ENCODE measurements around the gene S100PBP.
"Not testable (repeated sequence)": the region's sequence is repeated elsewhere in the genome, so short reads cannot be mapped to it uniquely, and the experiment has no call there.

DNA sequence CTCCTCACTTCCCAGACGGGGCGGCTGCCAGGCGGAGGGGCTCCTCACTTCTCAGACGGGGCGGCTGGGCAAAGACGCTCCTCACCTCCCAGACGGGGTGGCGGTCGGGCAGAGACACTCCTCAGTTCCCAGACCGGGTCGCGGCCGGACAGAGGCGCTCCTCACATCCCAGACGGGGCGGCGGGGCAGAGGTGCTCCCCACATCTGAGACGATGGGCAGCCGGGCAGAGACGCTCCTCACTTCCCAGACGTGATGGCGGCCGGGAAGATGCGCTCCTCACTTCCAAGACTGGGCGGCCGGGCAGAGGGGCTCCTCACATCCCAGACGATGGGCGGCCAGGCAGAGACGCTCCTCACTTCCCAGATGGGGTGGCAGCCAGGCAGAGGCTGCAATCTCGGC, 13.0 kb upstream of the S100PBP start:
- TF ChIP-seq, protein P1, sequence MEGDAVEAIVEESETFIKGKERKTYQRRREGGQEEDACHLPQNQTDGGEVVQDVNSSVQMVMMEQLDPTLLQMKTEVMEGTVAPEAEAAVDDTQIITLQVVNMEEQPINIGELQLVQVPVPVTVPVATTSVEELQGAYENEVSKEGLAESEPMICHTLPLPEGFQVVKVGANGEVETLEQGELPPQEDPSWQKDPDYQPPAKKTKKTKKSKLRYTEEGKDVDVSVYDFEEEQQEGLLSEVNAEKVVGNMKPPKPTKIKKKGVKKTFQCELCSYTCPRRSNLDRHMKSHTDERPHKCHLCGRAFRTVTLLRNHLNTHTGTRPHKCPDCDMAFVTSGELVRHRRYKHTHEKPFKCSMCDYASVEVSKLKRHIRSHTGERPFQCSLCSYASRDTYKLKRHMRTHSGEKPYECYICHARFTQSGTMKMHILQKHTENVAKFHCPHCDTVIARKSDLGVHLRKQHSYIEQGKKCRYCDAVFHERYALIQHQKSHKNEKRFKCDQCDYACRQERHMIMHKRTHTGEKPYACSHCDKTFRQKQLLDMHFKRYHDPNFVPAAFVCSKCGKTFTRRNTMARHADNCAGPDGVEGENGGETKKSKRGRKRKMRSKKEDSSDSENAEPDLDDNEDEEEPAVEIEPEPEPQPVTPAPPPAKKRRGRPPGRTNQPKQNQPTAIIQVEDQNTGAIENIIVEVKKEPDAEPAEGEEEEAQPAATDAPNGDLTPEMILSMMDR (IDR thresholded peaks at IDR 0.05; ENCODE audit: low read length) = not testable (repeated sequence)
- not testable (repeated sequence) for TF ChIP-seq EZH2 (optimal IDR thresholded peaks at IDR 0.05; ENCODE audit: low read depth, low read length)
